ENCODE data around the gene GTF2A1.

Gene GTF2A1

DNA sequence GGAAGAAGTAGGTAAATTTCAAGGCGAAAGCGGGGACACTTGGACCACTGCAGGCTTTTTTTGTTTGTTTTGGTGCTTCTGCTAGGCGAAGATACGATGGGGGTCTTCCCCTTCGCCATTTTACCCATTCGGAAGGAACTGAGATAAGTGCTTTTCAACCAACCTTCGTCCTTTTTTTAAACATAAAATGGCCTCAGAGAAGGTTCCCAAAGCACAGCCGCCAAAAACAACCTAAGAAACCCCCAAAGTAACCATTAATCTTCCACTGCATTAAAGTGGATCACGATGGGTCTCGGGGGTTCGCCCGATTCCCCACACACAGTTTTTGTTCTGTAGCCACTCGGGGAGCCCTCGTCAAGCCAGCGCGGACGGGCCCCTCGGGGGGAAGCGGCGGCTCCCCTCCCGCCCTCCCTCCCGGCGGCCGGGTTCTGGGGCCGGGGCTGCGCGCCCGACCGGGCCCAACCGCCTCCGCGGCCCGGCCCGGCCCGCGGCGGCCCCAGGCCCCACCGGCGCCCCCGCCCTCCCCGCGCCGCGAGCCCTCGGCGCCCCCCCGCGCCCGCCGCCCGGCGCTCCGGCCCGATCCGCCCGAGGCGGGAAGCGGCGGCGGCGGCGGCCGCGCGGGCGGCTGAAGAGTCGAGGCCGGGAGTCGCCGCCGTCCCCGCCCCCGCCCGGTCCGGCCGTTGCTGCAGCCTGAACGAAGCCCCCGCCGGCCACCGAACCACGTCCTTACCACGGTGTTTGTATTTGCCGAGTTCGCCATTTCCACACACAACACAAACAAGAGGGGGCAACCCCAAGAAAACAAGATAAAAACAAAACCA, 790 bp downstream of the GTF2A1 start:
- peak overlapping the region; percentile 91 for H2AK5ac ChIP-seq (ENCODE audit: low read length, severe bottlenecking)
- peak overlapping the region; percentile 97 for H3K27ac ChIP-seq (ENCODE audit: low read length, poor library complexity, severe bottlenecking)
- H2BK12ac ChIP-seq (ENCODE audit: low read length in 2 of 2), result no peak overlapping the region
- peaks cover 5% of the 10 kb centered on the region for H3K79me1 ChIP-seq (replicated peaks; ENCODE audit: low read length, poor library complexity, severe bottlenecking)
- no peak overlapping the region for H2AFZ ChIP-seq (ENCODE audit: low read depth, low read length)
- WGBS, result 0% methylated on average over 35 of the region's 84 CpGs
- no peaks in the 10 kb centered on the region for H3K9me3 ChIP-seq (ENCODE audit: control insufficient read depth, low read length)
- H4K91ac ChIP-seq (ENCODE audit: low read length), result peak overlapping the region; percentile 61
- peak overlapping the region; percentile 94 for H2BK120ac ChIP-seq (ENCODE audit: low read depth, low read length)
- peak overlapping the region; percentile 72 for H4K8ac ChIP-seq (ENCODE audit: low read length)
- peaks cover 4 to 17% of the 10 kb centered on the region in 2 experiments for H3K36me3 ChIP-seq (ENCODE audit: control insufficient read depth in 1 of 2, insufficient read depth in 2 of 2, low read depth in 1 of 2, low read length in 2 of 2)
- peaks cover 5% of the 10 kb centered on the region for H3K4me1 ChIP-seq (ENCODE audit: control insufficient read depth, insufficient read depth, low read depth, low read length)
- peak overlapping the region; percentile 100 for H3K9ac ChIP-seq (ENCODE audit: low read length)
- DNase-seq, result no peak
- no peaks in the 10 kb centered on the region for H3K27me3 ChIP-seq (ENCODE audit: control insufficient read depth in 1 of 2, insufficient read depth in 1 of 2, low read length in 2 of 2)
- H3K4me2 ChIP-seq (ENCODE audit: low read length, poor library complexity, severe bottlenecking), result peak overlapping the region; percentile 77
- H3K4me3 ChIP-seq (ENCODE audit: insufficient read depth in 1 of 2, low read depth in 1 of 2, low read length in 2 of 2), result peak overlapping the region; percentile 91 to 97
- peak overlapping the region; percentile 70 to 96 for H3K4ac ChIP-seq (ENCODE audit: low read depth in 1 of 2, low read length in 2 of 2)
- peak overlapping the region; percentile 94 for H2BK5ac ChIP-seq (ENCODE audit: low read depth, low read length, poor library complexity, severe bottlenecking)
- H2BK15ac ChIP-seq (ENCODE audit: low read depth, poor library complexity, severe bottlenecking), result no peak overlapping the region
- no peak overlapping the region for H3K23ac ChIP-seq (ENCODE audit: low read length in 2 of 2)
- H3K14ac ChIP-seq (ENCODE audit: low read length in 2 of 2), result peak overlapping the region; percentile 28 to 81
- peak overlapping the region; percentile 94 to 95 for H3K18ac ChIP-seq (ENCODE audit: low read depth in 1 of 2, low read length in 2 of 2)

DNA sequence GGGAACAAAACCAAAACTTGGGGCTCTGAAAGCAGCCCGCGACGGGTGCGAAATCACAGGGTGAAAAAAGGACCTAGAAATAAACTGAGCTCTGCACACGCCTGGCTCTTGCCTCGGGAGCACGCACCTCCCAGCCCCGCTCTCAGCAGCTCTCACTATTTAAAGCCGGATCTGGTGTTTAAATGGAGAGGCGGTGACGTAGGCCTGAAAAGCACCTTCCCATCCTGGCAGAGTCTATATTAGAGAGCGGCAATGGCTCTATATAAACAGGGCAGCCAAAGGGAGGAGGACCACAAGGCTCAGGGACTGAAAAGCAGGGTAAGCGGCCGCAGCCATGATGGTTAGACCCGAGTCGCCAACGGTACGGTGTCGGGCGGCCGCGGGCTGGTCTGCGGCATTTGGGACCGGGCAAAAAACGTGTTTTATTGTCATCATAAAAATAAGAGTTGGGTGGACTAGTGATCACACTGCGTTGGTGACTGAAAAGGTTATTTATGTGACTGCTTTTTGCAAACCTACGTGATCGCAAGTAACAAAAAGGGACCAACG, 1.5 kb downstream of the GTF2A1 start:
- Histone ChIP-seq H4K91ac (ENCODE audit: low read length) (peak overlapping the region; percentile 18), H2AK5ac (ENCODE audit: low read length, severe bottlenecking) (peak overlapping the region; percentile 91), H2BK5ac (ENCODE audit: low read depth, low read length, poor library complexity, severe bottlenecking) (peak overlapping the region; percentile 94), H3K4me3 (ENCODE audit: insufficient read depth in 1 of 2, low read depth in 1 of 2, low read length in 2 of 2) (peak overlapping the region; percentile 91 to 97), H3K27me3 (ENCODE audit: control insufficient read depth in 1 of 2, insufficient read depth in 1 of 2, low read length in 2 of 2) (no peaks in the 10 kb centered on the region), H4K8ac (ENCODE audit: low read length) (peak overlapping the region; percentile 8), H3K23ac (ENCODE audit: low read length in 2 of 2) (no peak overlapping the region), H2BK12ac (ENCODE audit: low read length in 2 of 2) (no peak overlapping the region), H3K27ac (ENCODE audit: low read length, poor library complexity, severe bottlenecking) (peak overlapping the region; percentile 97), H3K4me1 (ENCODE audit: control insufficient read depth, insufficient read depth, low read depth, low read length) (peaks cover 5% of the 10 kb centered on the region), H2AFZ (ENCODE audit: low read depth, low read length) (peak overlapping the region; percentile 53), H3K9me3 (ENCODE audit: control insufficient read depth, low read length) (no peaks in the 10 kb centered on the region), H2BK120ac (ENCODE audit: low read depth, low read length) (peak overlapping the region; percentile 94), H3K36me3 (ENCODE audit: control insufficient read depth in 1 of 2, insufficient read depth in 2 of 2, low read depth in 1 of 2, low read length in 2 of 2) (peaks cover 4 to 21% of the 10 kb centered on the region in 2 experiments), H3K14ac (ENCODE audit: low read length in 2 of 2) (peak overlapping the region; percentile 28 to 81), H3K4me2 (ENCODE audit: low read length, poor library complexity, severe bottlenecking) (peak overlapping the region; percentile 77), H2BK15ac (ENCODE audit: low read depth, poor library complexity, severe bottlenecking) (no peak overlapping the region), H3K4ac (ENCODE audit: low read depth in 1 of 2, low read length in 2 of 2) (peak overlapping the region; percentile 70 to 96), H3K79me1 (replicated peaks; ENCODE audit: low read length, poor library complexity, severe bottlenecking) (peaks cover 5% of the 10 kb centered on the region), H3K9ac (ENCODE audit: low read length) (peak overlapping the region; percentile 100), H3K18ac (ENCODE audit: low read depth in 1 of 2, low read length in 2 of 2) (peak overlapping the region; percentile 56 to 78)
- DNase-seq, result peak; percentile 99
- WGBS, result under 1% methylated on average over 29 of the region's 29 CpGs

DNA sequence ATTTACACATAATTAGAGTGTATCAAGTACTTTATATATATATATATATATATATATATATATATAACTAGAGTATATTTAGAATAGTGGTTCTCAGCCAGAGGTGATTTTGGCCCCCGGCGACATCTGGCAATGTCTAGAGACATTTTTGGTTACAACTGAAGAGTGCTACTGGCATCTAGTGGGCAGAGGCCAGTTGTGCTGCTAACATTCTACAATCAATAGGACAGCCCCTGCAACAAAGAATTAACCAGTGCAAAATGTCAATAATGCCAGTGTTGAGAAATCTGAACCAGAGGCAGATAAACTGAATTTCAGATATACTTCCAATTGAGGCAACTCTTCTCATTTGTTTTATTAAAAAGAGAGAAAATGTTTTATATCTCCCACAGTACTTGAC, 8.9 kb downstream of the GTF2A1 start:
- H3K9ac ChIP-seq (ENCODE audit: low read length), result no peak overlapping the region
- peaks cover 14 to 83% of the 10 kb centered on the region in 2 experiments for H3K36me3 ChIP-seq (ENCODE audit: control insufficient read depth in 1 of 2, insufficient read depth in 2 of 2, low read depth in 1 of 2, low read length in 2 of 2)
- WGBS, result no CpG with 5 or more reads among the region's 2 CpGs
- H2AK5ac ChIP-seq (ENCODE audit: low read length, severe bottlenecking), result no peak overlapping the region
- no peaks in the 10 kb centered on the region for H3K9me3 ChIP-seq (ENCODE audit: control insufficient read depth, low read length)
- H3K4ac ChIP-seq (ENCODE audit: low read depth in 1 of 2, low read length in 2 of 2), result no peak overlapping the region
- H3K14ac ChIP-seq (ENCODE audit: low read length in 2 of 2), result no peak overlapping the region
- no peak overlapping the region for H3K18ac ChIP-seq (ENCODE audit: low read depth in 1 of 2, low read length in 2 of 2)
- H2BK120ac ChIP-seq (ENCODE audit: low read depth, low read length), result no peak overlapping the region
- H3K27ac ChIP-seq (ENCODE audit: low read length, poor library complexity, severe bottlenecking), result no peak overlapping the region
- peaks cover 19% of the 10 kb centered on the region for H3K79me1 ChIP-seq (replicated peaks; ENCODE audit: low read length, poor library complexity, severe bottlenecking)
- no peaks in the 10 kb centered on the region for H3K27me3 ChIP-seq (ENCODE audit: control insufficient read depth in 1 of 2, insufficient read depth in 1 of 2, low read length in 2 of 2)
- H2AFZ ChIP-seq (ENCODE audit: low read depth, low read length), result no peak overlapping the region
- H3K23ac ChIP-seq (ENCODE audit: low read length in 2 of 2), result no peak overlapping the region
- no peak overlapping the region for H4K8ac ChIP-seq (ENCODE audit: low read length)
- H3K4me3 ChIP-seq (ENCODE audit: insufficient read depth in 1 of 2, low read depth in 1 of 2, low read length in 2 of 2), result no peak overlapping the region
- no peak overlapping the region for H2BK12ac ChIP-seq (ENCODE audit: low read length in 2 of 2)
- no peak overlapping the region for H2BK15ac ChIP-seq (ENCODE audit: low read depth, poor library complexity, severe bottlenecking)
- H2BK5ac ChIP-seq (ENCODE audit: low read depth, low read length, poor library complexity, severe bottlenecking), result no peak overlapping the region
- no peak overlapping the region for H4K91ac ChIP-seq (ENCODE audit: low read length)
- no peak overlapping the region for H3K4me2 ChIP-seq (ENCODE audit: low read length, poor library complexity, severe bottlenecking)
- peaks cover 4% of the 10 kb centered on the region for H3K4me1 ChIP-seq (ENCODE audit: control insufficient read depth, insufficient read depth, low read depth, low read length)
- peak; percentile 44 for DNase-seq

DNA sequence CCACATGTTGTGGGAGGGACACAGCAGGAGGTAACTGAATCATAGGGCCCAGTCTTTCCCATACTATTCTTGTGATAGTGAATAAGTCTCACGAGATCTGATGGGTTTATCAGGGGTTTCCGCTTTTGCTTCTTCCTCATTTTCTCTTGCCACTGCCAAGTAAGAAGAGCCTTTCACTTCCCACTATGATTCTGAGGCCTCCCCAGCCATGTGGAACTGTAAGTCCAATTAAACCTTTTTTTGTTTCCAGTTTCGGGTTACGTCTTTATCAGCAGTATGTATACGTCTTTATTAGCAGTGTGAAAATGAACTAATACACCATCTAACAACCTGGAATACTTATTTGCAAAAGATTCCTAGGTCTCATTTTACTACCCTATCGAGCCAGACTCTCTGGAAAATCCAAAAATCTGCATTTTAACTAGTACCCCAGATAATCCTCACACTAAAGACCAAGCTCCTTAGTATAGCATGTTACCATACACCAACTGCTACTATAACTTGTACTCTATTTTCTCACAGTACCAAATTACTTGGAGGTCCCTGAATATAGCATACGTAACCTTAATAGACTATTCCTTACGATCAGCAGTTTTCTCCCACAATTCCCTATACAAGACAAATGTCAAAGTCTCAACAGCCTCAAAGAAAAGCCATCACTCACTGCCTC, 11.5 kb downstream of the GTF2A1 start:
- H3K9me3 ChIP-seq (ENCODE audit: control insufficient read depth, low read length), result no peaks in the 10 kb centered on the region
- no peak overlapping the region for H2AK5ac ChIP-seq (ENCODE audit: low read length, severe bottlenecking)
- no peak overlapping the region for H3K18ac ChIP-seq (ENCODE audit: low read depth in 1 of 2, low read length in 2 of 2)
- H2BK5ac ChIP-seq (ENCODE audit: low read depth, low read length, poor library complexity, severe bottlenecking), result no peak overlapping the region
- H3K27me3 ChIP-seq (ENCODE audit: control insufficient read depth in 1 of 2, insufficient read depth in 1 of 2, low read length in 2 of 2), result no peaks in the 10 kb centered on the region
- no peak overlapping the region for H3K4ac ChIP-seq (ENCODE audit: low read depth in 1 of 2, low read length in 2 of 2)
- no peak overlapping the region for H2BK120ac ChIP-seq (ENCODE audit: low read depth, low read length)
- peaks cover 19% of the 10 kb centered on the region for H3K79me1 ChIP-seq (replicated peaks; ENCODE audit: low read length, poor library complexity, severe bottlenecking)
- H2BK12ac ChIP-seq (ENCODE audit: low read length in 2 of 2), result no peak overlapping the region
- no peak overlapping the region for H3K4me3 ChIP-seq (ENCODE audit: insufficient read depth in 1 of 2, low read depth in 1 of 2, low read length in 2 of 2)
- no peak overlapping the region for H4K8ac ChIP-seq (ENCODE audit: low read length)
- no peak overlapping the region for H3K4me2 ChIP-seq (ENCODE audit: low read length, poor library complexity, severe bottlenecking)
- DNase-seq, result no peak
- H3K23ac ChIP-seq (ENCODE audit: low read length in 2 of 2), result no peak overlapping the region
- no peak overlapping the region for H4K91ac ChIP-seq (ENCODE audit: low read length)
- peaks cover 2% of the 10 kb centered on the region for H3K4me1 ChIP-seq (ENCODE audit: control insufficient read depth, insufficient read depth, low read depth, low read length)
- H2BK15ac ChIP-seq (ENCODE audit: low read depth, poor library complexity, severe bottlenecking), result no peak overlapping the region
- no peak overlapping the region for H3K27ac ChIP-seq (ENCODE audit: low read length, poor library complexity, severe bottlenecking)
- no peak overlapping the region for H2AFZ ChIP-seq (ENCODE audit: low read depth, low read length)
- no peak overlapping the region for H3K9ac ChIP-seq (ENCODE audit: low read length)
- WGBS, result 85% methylated on average over 8 of the region's 8 CpGs
- no peak overlapping the region for H3K14ac ChIP-seq (ENCODE audit: low read length in 2 of 2)
- H3K36me3 ChIP-seq (ENCODE audit: control insufficient read depth in 1 of 2, insufficient read depth in 2 of 2, low read depth in 1 of 2, low read length in 2 of 2), result peaks cover 10 to 88% of the 10 kb centered on the region in 2 experiments

Measured in mesenchymal stem cell (in vitro differentiated cells and primary cell).